GM10266 (cell line): Measurements from ENCODE around the gene UPF1.

Experiments used
- DNase-seq: peaks from one replicate; pipeline ENCODE4 v3.0.0; 2012; ENCODE audit errors: extremely low spot score
- CTCF ChIP-seq: IDR thresholded peaks from 2 replicates; pipeline ENCODE4 v1.5.1; 2012; ENCODE audit warnings: mild to moderate bottlenecking, low read depth; ENCODE audit not compliant: control insufficient read depth, insufficient read depth; ENCODE audit errors: missing control alignments

The UPF1 gene

DNA sequence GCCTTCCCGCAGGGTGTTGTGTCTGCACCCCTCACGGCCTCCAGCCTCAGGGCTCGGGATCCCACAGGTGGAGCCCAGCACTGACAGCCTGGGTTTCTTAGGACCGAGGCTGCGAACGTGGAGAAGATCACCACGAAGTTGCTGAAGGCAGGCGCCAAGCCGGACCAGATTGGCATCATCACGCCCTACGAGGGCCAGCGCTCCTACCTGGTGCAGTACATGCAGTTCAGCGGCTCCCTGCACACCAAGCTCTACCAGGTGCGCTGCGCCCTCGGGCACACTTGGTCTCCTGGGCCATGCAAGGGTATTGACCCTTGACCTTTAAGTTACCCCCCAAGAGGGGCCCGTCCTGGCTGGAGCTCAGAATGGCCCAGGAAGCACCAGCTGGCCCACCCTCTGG lies 29.0 kb downstream of the UPF1 start:
- TF ChIP-seq CTCF: no peak
- no peak for DNase-seq

GRCh38 chr19:18861235-18861634 lies 29.5 kb downstream of the UPF1 start:
- TF ChIP-seq CTCF: no peak
- DNase-seq: no peak

GRCh38 chr19:18861917-18862316 lies 30.2 kb downstream of the UPF1 start:
- no peak for TF ChIP-seq CTCF
- no peak for DNase-seq

DNA sequence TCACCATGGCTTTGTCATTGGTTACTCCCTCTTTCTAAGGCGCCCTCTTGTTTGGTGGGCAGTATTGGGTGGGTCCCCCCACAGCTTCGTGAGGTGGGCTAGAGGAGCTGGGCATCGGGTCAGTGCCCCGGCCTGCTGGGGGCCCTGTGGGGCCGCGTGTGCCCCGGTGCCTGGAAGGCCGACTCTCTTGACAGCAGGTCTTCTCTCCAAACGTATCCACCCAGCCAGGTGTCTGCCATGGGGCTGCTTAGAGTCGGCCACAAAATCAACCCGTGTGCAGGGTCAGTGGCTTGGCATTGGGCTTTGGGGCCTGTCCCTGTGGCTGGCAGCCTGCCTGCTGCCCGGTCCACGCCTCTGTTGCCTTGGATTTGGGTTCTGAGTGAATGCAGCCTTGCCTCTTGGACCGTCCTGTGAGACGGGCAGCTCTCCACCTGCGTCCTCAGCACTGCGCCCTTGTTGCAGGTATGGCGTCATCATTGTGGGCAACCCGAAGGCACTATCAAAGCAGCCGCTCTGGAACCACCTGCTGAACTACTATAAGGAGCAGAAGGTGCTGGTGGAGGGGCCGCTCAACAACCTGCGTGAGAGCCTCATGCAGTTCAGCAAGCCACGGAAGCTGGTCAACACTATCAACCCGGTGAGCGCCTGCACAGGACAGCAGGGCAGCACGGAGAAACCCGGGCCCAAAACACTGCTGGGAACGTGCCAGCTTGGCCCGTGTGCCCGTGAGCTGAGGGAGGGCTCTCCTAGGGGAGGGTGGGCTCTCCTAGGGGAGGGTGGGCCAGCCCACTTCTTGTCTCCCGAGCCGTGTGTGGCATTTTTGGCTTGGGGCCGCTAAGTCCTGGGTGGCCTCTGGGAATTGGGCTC lies 31.4 kb downstream of the UPF1 start:
- no peak for DNase-seq

GRCh38 chr19:18863843-18864362 lies 32.1 kb downstream of the UPF1 start:
- no peak for TF ChIP-seq CTCF
- no peak for DNase-seq

More for the DNA sequence above, 31.4 kb downstream of the UPF1 start:
- TF ChIP-seq CTCF: no peak

DNA sequence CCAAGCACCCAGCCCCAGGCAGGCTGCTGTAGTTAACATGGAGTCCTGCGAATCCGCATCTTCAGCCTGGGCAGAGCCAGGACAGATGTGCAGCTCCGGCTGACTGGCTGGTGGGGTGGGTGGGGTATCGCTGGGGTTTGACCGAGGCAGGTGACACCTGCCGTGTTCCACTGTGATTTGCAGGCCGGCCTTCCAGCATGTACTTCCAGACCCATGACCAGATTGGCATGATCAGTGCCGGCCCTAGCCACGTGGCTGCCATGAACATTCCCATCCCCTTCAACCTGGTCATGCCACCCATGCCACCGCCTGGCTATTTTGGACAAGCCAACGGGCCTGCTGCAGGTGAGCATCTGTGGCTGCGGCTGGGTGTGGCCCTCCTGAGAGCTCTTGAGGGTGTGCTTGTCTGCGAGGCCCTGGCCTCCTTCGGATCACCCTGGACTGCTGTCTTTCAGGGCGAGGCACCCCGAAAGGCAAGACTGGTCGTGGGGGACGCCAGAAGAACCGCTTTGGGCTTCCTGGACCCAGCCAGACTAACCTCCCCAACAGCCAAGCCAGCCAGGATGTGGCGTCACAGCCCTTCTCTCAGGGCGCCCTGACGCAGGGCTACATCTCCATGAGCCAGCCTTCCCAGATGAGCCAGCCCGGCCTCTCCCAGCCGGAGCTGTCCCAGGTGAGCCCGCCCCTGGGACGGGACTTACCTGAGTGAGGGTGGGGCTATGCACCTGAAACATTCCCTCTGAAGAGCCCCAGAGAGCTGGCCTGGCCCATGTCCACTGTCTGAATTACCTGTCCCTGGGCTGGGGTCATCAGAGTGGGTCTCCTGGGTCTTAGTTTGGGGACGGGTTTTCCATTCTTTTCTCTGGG lies 33.6 kb downstream of the UPF1 start:
- DNase-seq: no peak
- no peak for TF ChIP-seq CTCF
